ENCODE data around the gene DGKE.

- no peak for TF ChIP-seq TAF1 (IDR thresholded peaks at IDR 0.05; ENCODE audit: low read depth, low read length)
- no peak for TF ChIP-seq POLR2A (IDR thresholded peaks at IDR 0.05; ENCODE audit: low read depth, low read length)
- no peak for TF ChIP-seq POLR2AphosphoS5 (IDR thresholded peaks at IDR 0.05; ENCODE audit: low read depth, low read length)
Observed at GRCh38 chr17:56804454-56804853, 29.5 kb upstream of the DGKE start.
